Stimulated activated CD4-positive, alpha-beta T cell treated with anti-CD3 and anti-CD28 coated beads, Interleukin-15, amount 100 ng/mL, for 24 hours (primary cell): ENCODE measurements around the gene TMEM139.

Experiments used
- DNase-seq: peaks from one replicate; pipeline ENCODE4 v3.0.0-alpha.2; 2020

Gene TMEM139

DNA sequence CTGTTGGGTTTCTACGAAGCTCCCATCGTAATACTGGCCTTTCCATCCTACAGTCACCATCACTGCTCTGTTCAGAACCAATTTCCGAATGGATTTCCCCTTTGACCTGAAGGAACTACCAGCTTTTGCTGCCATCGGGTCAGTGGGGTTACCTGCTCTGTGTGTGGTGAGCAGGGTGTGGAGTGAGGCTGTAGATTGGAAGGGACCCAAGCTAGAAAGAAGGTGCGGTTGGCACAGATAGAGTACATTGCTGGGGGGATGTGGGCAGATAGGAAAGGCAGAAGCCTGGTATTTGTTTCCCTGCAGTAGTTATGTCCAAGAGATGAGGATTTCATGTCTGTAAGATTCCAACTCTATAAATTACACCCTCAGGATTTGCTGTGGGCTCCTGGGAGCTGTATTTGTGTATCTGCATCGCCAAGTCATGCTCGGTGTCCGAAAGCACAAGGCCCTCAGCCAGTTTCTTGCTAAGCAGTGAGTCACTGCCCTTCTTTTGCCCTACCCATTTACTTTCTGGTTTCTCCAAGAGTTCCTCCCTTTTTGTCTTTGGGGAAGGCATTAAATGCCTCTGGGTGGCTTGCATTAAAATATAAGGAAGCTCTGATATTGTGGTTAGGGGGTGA is 46.5 kb downstream of the TMEM139 start:
- no peak for DNase-seq

DNA sequence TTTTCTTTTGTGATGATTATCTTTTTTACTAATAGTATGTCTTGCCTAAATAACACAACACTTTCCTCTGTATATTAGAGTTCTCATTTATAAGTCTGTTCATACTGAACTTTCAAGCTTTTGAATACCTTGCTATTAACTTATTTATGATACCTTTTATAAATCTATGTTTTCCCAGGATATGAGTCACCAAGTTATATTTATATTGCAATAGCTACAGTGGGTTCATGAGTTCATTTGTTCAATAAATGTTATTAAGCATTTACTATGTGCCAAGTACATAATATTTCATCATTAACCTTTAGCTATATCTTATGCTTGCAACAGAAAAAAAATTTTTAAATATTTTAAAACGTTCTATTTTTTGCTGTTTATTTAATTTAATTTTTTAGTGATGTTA is 49.5 kb downstream of the TMEM139 start:
- DNase-seq: no peak

DNA sequence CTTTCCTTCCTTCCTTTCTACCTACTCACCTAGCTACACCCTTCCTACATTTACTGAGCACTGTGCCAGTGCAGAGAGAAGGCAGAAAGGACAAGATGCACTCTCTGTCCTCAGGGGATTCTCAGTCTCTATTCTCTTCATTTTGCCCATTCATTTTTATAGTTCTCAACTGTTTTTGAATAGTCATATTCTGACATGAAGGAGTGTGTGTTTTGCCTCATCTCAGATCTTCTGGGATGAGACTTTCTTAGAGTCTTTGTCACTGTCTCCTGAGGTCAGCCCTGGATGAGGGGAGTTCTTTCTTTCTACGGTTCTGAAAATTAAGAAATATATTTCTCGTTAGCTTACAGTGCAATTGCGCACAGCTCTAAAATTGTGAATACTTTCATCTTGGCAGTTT is 52.5 kb downstream of the TMEM139 start:
- DNase-seq: no peak
